Progenitor cell of endocrine pancreas (in vitro differentiated cells): ENCODE data around the gene TMEM38A. TPM values are rescaled to one million over a fixed set of nuclear protein-coding genes. Genes with fewer than 3 reads are reported as not detected.
A peak's percentile ranks its signal among the peaks of the same experiment; 100 is the strongest.
"Not testable (repeated sequence)": the region's sequence is repeated elsewhere in the genome, so short reads cannot be mapped to it uniquely, and the experiment has no call there.

Experiments used
- DNase-seq: peaks from one replicate; pipeline ENCODE4 v3.0.0; 2021; ENCODE audit warnings: low spot score; ENCODE audit not compliant: unreplicated experiment
- H3K27ac Mint-ChIP-seq: 2 replicates; pipeline ENCODE4 v1.8.0; 2021; ENCODE audit warnings: mild to moderate bottlenecking, moderate library complexity, mixed read lengths
- H3K27me3 Mint-ChIP-seq: 2 replicates; pipeline ENCODE4 v1.8.0; 2021; ENCODE audit warnings: mixed read lengths
- H3K36me3 Mint-ChIP-seq: 2 replicates; pipeline ENCODE4 v1.8.0; 2022; ENCODE audit warnings: mixed read lengths; ENCODE audit not compliant: insufficient read depth
- H3K4me1 Mint-ChIP-seq: 2 replicates; pipeline ENCODE4 v1.8.0; 2021; ENCODE audit warnings: low read depth, mixed read lengths
- H3K4me3 Mint-ChIP-seq: 2 replicates; pipeline ENCODE4 v1.8.0; 2021; ENCODE audit warnings: low read depth, mild to moderate bottlenecking, moderate library complexity, mixed read lengths
- H3K9me3 Mint-ChIP-seq: 2 replicates; pipeline ENCODE4 v1.8.0; 2021; ENCODE audit warnings: low read depth, mixed read lengths
- CTCF ChIP-seq: fragments of 200-600 bp; sonication (generic); IDR thresholded peaks from one replicate; pipeline ENCODE4 v1.5.0; 2021; ENCODE audit warnings: antibody characterized with exemption, mild to moderate bottlenecking; ENCODE audit not compliant: unreplicated experiment
- total RNA-seq: library from RNA; stranded (reverse); gene quantifications from 2 replicates; pipeline ENCODE4 v1.2.1, GENCODE V29; 2021

TMEM38A gene
- total RNA-seq, 1 donor from 2014 or later, result 12.2 TPM

DNA sequence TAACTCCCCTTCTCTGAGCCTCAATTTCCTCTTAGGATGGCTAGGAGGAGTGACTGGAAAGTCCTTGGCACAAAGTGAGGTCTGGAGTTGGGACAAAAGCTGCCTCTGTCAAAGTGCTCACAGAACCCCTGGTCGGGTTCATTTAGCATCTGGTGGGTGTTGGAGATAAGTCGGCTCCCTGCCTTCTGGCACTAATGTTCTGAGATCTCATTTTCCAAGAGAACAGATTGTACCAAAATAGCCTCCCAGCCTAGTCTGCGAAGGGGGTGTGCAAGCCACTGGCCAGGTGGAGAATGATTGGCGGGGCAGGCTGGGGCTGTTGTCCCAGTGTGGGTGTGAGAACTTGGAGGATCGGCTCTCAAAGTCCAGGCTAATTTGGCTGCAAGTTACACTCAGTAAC, 38.0 kb downstream of the TMEM38A start:
- H3K27me3 Mint-ChIP-seq, result no peaks in the 10 kb centered on the region
- no peaks in the 10 kb centered on the region for H3K4me1 Mint-ChIP-seq
- TF ChIP-seq CTCF, result no peak
- no peak overlapping the region for H3K4me3 Mint-ChIP-seq
- H3K27ac Mint-ChIP-seq, result no peak overlapping the region
- DNase-seq, result no peak
- no peaks in the 10 kb centered on the region for H3K36me3 Mint-ChIP-seq
- no peaks in the 10 kb centered on the region for H3K9me3 Mint-ChIP-seq

DNA sequence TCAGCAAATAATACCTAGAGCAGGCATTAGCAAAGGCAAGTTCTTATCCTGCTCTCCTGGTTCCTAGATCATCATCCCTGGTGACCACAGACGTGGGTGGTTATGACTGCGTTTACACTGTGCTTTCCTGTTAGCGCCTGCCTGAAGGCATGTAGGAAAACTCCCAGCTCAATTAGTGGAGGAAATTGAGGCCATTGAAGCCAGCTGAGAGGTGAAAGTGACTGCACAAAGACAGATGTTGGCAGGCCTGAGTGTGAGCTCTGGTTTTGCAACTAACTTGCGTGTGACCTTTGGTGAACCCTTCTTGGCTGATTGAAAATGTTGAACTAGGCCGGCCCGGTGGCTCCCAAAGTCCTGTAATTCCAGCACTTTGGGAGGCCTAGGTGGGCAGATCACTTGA, 41.2 kb downstream of the TMEM38A start:
- H3K27ac Mint-ChIP-seq, result no peak overlapping the region
- TF ChIP-seq CTCF, result no peak
- no peak for DNase-seq
- H3K4me3 Mint-ChIP-seq, result no peak overlapping the region
- H3K36me3 Mint-ChIP-seq, result no peaks in the 10 kb centered on the region
- H3K27me3 Mint-ChIP-seq, result no peaks in the 10 kb centered on the region
- no peaks in the 10 kb centered on the region for H3K9me3 Mint-ChIP-seq
- H3K4me1 Mint-ChIP-seq, result no peaks in the 10 kb centered on the region

GRCh38 chr19:16703677-16704076, 42.7 kb downstream of the TMEM38A start:
- Mint-ChIP-seq H3K4me3 (no peak overlapping the region), H3K36me3 (no peaks in the 10 kb centered on the region), H3K27me3 (peaks cover 2% of the 10 kb centered on the region), H3K4me1 (no peaks in the 10 kb centered on the region), H3K9me3 (no peaks in the 10 kb centered on the region), H3K27ac (no peak overlapping the region)
- TF ChIP-seq CTCF, result no peak
- no peak for DNase-seq

- not testable (repeated sequence) for H3K27me3 Mint-ChIP-seq, H3K9me3 Mint-ChIP-seq, H3K27ac Mint-ChIP-seq, H3K4me1 Mint-ChIP-seq, H3K4me3 Mint-ChIP-seq, DNase-seq, H3K36me3 Mint-ChIP-seq
Measured at GRCh38 chr19:16710870-16711269, 49.9 kb downstream of the TMEM38A start.

DNA sequence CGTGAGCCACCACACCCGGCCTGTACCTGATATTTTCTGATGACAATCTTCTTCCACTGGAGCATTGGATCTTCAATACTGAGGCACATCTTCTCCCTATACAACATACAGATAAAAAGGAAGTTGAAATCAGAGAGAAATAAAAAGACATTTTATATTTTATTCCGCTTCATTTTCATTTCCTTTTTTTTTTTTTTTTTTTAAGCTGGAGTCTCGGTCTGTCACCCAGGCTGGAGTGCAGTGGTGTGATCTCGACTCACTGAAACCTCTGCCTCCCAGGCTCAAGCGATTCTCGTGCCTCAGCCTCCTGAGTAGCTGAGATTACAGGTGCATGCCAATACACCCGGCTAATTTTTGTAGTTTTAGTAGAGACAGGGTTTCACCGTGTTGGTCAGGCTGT, 51.4 kb downstream of the TMEM38A start:
- not testable (repeated sequence) for H3K4me3 Mint-ChIP-seq, H3K4me1 Mint-ChIP-seq, DNase-seq, H3K27me3 Mint-ChIP-seq, H3K27ac Mint-ChIP-seq, H3K36me3 Mint-ChIP-seq, H3K9me3 Mint-ChIP-seq

- peak; percentile 83 for TF ChIP-seq CTCF
- no peak overlapping the region for H3K27ac Mint-ChIP-seq
- no peak overlapping the region for H3K4me3 Mint-ChIP-seq
- H3K36me3 Mint-ChIP-seq, result no peaks in the 10 kb centered on the region
- H3K4me1 Mint-ChIP-seq, result no peaks in the 10 kb centered on the region
- peaks cover 4% of the 10 kb centered on the region for H3K27me3 Mint-ChIP-seq
- H3K9me3 Mint-ChIP-seq, result no peaks in the 10 kb centered on the region
- DNase-seq, result peak; percentile 28
Measured at GRCh38 chr19:16714702-16715287, 53.9 kb downstream of the TMEM38A start.
